RWPE1 (cell line): ENCODE measurements around the gene DHRS2.

Source experiments
- CTCF ChIA-PET: fragments of 350-600 bp; sonication (Branson Sonifier 250); formaldehyde crosslinking; extraction: SDS; loops from one replicate; lab custom pipeline; 2021; lab: Yijun Ruan, JAX
- POLR2A ChIA-PET: fragments of 400-600 bp; formaldehyde crosslinking; extraction: SDS; loops from one replicate; lab custom pipeline; 2020; ENCODE audit warnings: antibody characterized with exemption; ENCODE audit not compliant: low non-redundant PET; lab: Yijun Ruan, JAX
- DNase-seq: peaks from one replicate; pipeline ENCODE4 v3.0.0; 2012; ENCODE audit warnings: low spot score
- H3K27ac ChIP-seq: fragments of 450-650 bp; 2 replicates; pipeline ENCODE4 v1.5.1; 2017
- CTCF ChIP-seq: fragments of 450-650 bp; conservative IDR thresholded peaks from 2 replicates; pipeline ENCODE4 v1.5.1; 2017; ENCODE audit warnings: low read depth, mild to moderate bottlenecking

The DHRS2 gene

GRCh38 chr14:23654231-23654630 is 18.1 kb downstream of the DHRS2 start:
- ChIA-PET POLR2A (no interaction called here), CTCF (no interaction called here)
- DNase-seq = no peak
- TF ChIP-seq CTCF = no peak
- no peak overlapping the region for H3K27ac ChIP-seq

GRCh38 chr14:23657959-23658470 is 21.9 kb downstream of the DHRS2 start:
- ChIA-PET POLR2A (interaction anchor here (0.6 kb wide), 1 partner anchor 299 kb away, joined by 3 read pairs; no protein-coding TSS in a partner anchor), CTCF (interaction anchor here (1.3 kb wide), 1 partner anchor 26 kb away, joined by 3 read pairs; no protein-coding TSS in a partner anchor)
- DNase-seq = no peak
- TF ChIP-seq CTCF = no peak
- no peak overlapping the region for H3K27ac ChIP-seq

GRCh38 chr14:23660290-23661226 is 24.4 kb downstream of the DHRS2 start:
- ChIA-PET POLR2A (no interaction called here), CTCF (interaction anchor here (0.7 kb wide), 1 partner anchor 286 kb away, joined by 3 read pairs; no protein-coding TSS in a partner anchor)
- DNase-seq = no peak
- no peak overlapping the region for H3K27ac ChIP-seq
- no peak for TF ChIP-seq CTCF

- ChIA-PET CTCF (no interaction called here), POLR2A (no interaction called here)
- no peak for TF ChIP-seq CTCF
- no peak overlapping the region for H3K27ac ChIP-seq
- DNase-seq = no peak
Observed at GRCh38 chr14:23661542-23661941, 25.4 kb downstream of the DHRS2 start.

GRCh38 chr14:23663127-23663526 is 27.0 kb downstream of the DHRS2 start:
- POLR2A ChIA-PET = no interaction called here
- no peak for DNase-seq
- no peak for TF ChIP-seq CTCF
- CTCF ChIA-PET = no interaction called here
- no peak overlapping the region for H3K27ac ChIP-seq

- no peak overlapping the region for H3K27ac ChIP-seq
- no peak for DNase-seq
- no peak for TF ChIP-seq CTCF
- CTCF ChIA-PET = no interaction called here
- POLR2A ChIA-PET = no interaction called here
Observed at GRCh38 chr14:23663711-23664110, 27.5 kb downstream of the DHRS2 start.
